Gastrocnemius medialis (tissue), 4 donors: ENCODE data around the gene BLMH. TPM values are rescaled to one million over a fixed set of nuclear protein-coding genes. Genes with fewer than 3 reads are reported as not detected.

Experiments used
- ATAC-seq, 2 donors: fragments of 150-250 bp; one replicate each; pipeline ENCODE4 v1.9.1; 2016
- DNase-seq, 2 donors: peaks; one replicate each; pipeline ENCODE4 v3.0.0-alpha.2; 2019
- H3K27ac ChIP-seq, 4 donors: fragments of 200-600 bp; sonication (generic); 1 replicate in 1 of 4; 2 replicates in 3 of 4; pipeline ENCODE4 v1.5.1; 2016 to 2018; ENCODE audit warnings: mild to moderate bottlenecking in 2 of 4, moderate library complexity in 1 of 4
- H3K27me3 ChIP-seq, 3 donors: fragments of 200-600 bp; sonication (generic) in 2 of 3; 1 replicate in 1 of 3; 2 replicates in 2 of 3; pipeline versions ENCODE4 v1.5.1 to v1.6.0; 2016 to 2019; ENCODE audit warnings: mild to moderate bottlenecking in 1 of 3, moderate library complexity in 1 of 3
- H3K36me3 ChIP-seq, 2 donors: fragments of 200-600 bp; sonication (generic) in 1 of 2; one replicate each; pipeline ENCODE4 v1.5.1; 2017 to 2018
- H3K4me1 ChIP-seq, 2 donors: fragments of 200-600 bp; sonication (generic) in 1 of 2; one replicate each; pipeline ENCODE4 v1.5.1; 2016 to 2017; ENCODE audit warnings: mild to moderate bottlenecking in 2 of 2
- H3K4me3 ChIP-seq, 4 donors: fragments of 200-600 bp; sonication (generic) in 3 of 4; 1 replicate in 1 of 4; 2 replicates in 3 of 4; pipeline ENCODE4 v1.5.1; 2016 to 2019; ENCODE audit warnings: mild to moderate bottlenecking in 2 of 4
- H3K9me3 ChIP-seq, 3 donors: fragments of 200-600 bp; sonication (generic) in 2 of 3; 1 replicate in 1 of 3; 2 replicates in 2 of 3; pipeline ENCODE4 v1.5.1; 2016 to 2019
- POLR2A ChIP-seq, 2 donors: fragments of 450-650 bp; IDR thresholded peaks; one replicate each; pipeline ENCODE4 v1.6.1; 2017; ENCODE audit warnings: antibody characterized with exemption in 2 of 2, mild to moderate bottlenecking in 2 of 2, moderate library complexity in 2 of 2
- in situ Hi-C, 4 donors: fragments of 200-750 bp; cut with MboI; loops; one replicate each; pipeline versions ENCODE4 v1.15.0 to v1.8.0; 2017; ENCODE audit warnings: low sequenced_read_pairs in 4 of 4
- intact Hi-C: fragments of 100-400 bp; cut with DNase I; formaldehyde crosslinking; loops from one replicate; pipeline ENCODE4 v1.15.1; 2023; ENCODE audit warnings: low total_unique reads
- total RNA-seq, 4 donors: library from RNA; depleted of rRNA; stranded (reverse); fragments of >200 nt; gene quantifications; one replicate each; pipeline versions ENCODE4 v1.1.0 to v1.2.3, GENCODE V29; 2016
- TF ChIP-seq, protein P1 (sequence below), 5 experiments: fragments of 450-650 bp in 3 of 5; fragments of 200-600 bp in 2 of 5; sonication (generic) in 2 of 5; IDR thresholded peaks in 4 of 5; conservative IDR thresholded peaks in 1 of 5; 1 replicate in 4 of 5; 2 replicates in 1 of 5; pipeline ENCODE4 v1.5.1; 2016 to 2019; ENCODE audit warnings: antibody characterized with exemption in 5 of 5, mild to moderate bottlenecking in 3 of 5, moderate library complexity in 3 of 5

Gene BLMH
- total RNA-seq, 4 donors from 2014 or later = 7.4 to 17.7 (median 16.7) TPM

DNA sequence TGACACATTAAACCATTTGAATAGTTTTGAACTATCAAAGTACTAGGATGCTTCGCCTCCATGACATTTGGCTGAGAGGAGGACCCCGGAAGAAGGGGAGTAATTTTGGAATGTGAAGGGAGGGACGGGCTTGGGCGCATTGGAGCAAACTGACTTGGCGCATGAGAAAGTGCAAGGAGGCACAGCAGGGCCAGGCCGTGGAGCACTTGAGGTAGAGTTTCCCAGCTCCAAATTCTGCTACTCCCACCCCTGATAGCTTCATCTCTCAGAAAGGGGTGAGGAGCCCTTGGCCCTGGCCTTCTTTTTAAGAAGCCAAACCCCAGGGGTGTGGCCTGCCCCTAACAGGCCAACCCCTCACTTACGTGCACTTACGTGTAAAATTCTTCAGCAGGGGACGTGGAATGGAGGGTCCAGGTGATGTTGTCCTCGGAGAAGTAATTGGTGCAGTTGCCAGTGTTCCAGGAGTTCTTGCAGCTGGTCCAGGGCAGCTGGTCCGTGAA is 73.9 kb downstream of the BLMH start:
- intact Hi-C loops = no loop called here
- Histone ChIP-seq H3K27me3 (no peaks in the 10 kb centered on the region), H3K4me3 (no peak overlapping the region), H3K27ac (no peak overlapping the region), H3K9me3 (no peaks in the 10 kb centered on the region), H3K4me1 (no peaks in the 10 kb centered on the region), H3K36me3 (no peaks in the 10 kb centered on the region)
- in situ Hi-C loops = no loop called here
- ATAC-seq = no peak
- DNase-seq = no peak
- no peak for TF ChIP-seq POLR2A (IDR thresholded peaks at IDR 0.05)
- TF ChIP-seq, protein P1, sequence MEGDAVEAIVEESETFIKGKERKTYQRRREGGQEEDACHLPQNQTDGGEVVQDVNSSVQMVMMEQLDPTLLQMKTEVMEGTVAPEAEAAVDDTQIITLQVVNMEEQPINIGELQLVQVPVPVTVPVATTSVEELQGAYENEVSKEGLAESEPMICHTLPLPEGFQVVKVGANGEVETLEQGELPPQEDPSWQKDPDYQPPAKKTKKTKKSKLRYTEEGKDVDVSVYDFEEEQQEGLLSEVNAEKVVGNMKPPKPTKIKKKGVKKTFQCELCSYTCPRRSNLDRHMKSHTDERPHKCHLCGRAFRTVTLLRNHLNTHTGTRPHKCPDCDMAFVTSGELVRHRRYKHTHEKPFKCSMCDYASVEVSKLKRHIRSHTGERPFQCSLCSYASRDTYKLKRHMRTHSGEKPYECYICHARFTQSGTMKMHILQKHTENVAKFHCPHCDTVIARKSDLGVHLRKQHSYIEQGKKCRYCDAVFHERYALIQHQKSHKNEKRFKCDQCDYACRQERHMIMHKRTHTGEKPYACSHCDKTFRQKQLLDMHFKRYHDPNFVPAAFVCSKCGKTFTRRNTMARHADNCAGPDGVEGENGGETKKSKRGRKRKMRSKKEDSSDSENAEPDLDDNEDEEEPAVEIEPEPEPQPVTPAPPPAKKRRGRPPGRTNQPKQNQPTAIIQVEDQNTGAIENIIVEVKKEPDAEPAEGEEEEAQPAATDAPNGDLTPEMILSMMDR (IDR thresholded peaks at IDR 0.05 in 4 of 5, conservative IDR thresholded peaks at IDR 0.05 in 1 of 5) = no peak

DNA sequence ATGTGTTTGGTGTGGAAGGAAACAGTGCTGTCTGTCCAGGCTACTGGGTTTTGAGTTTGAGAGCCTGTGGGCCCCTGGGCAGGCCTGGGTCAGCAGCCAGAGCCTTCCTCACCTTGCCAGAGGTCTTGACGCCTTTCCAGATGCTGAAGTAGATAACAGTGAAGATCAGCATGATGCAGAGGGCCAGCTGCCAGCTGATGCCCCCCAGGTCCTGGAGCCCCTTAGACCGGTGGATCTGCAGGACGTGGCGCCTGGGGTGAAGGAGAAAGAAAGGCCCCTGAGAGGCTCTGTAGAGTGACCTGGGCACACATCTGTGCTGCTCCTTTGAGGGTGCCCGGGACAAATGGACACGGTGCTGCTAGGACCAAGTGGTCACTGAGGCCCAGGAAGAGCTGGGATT is 74.7 kb downstream of the BLMH start:
- Histone ChIP-seq H3K27me3 (no peaks in the 10 kb centered on the region), H3K4me3 (no peak overlapping the region), H3K9me3 (no peaks in the 10 kb centered on the region), H3K36me3 (no peaks in the 10 kb centered on the region), H3K4me1 (no peaks in the 10 kb centered on the region), H3K27ac (no peak overlapping the region)
- intact Hi-C loops = no loop called here
- DNase-seq = no peak
- TF ChIP-seq, protein P1 (IDR thresholded peaks at IDR 0.05 in 4 of 5, conservative IDR thresholded peaks at IDR 0.05 in 1 of 5) = no peak
- in situ Hi-C loops = no loop called here
- ATAC-seq = no peak

DNA sequence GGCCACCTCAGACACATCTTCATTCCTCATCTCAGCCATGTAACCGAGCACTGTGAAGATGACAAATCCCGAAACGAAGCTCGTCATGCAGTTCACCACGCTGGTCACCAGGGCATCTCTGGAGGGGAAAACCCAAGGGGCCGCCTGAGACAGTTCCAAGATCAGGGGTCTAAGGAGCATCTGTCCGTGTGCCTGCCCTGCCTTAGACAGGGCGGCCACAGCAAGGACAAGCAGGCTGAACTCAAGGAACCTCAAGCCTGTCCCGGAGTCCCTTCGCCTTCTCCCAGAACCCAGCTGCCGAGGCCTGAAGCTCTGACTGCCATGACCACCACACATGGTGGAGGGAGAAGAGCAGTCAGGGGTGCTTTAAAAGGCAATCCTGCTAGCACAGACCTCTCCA is 79.0 kb downstream of the BLMH start:
- in situ Hi-C loops = no loop called here
- TF ChIP-seq, protein P1 (IDR thresholded peaks at IDR 0.05 in 4 of 5, conservative IDR thresholded peaks at IDR 0.05 in 1 of 5) = no peak
- no peak for TF ChIP-seq POLR2A (IDR thresholded peaks at IDR 0.05)
- intact Hi-C loops = no loop called here

DNA sequence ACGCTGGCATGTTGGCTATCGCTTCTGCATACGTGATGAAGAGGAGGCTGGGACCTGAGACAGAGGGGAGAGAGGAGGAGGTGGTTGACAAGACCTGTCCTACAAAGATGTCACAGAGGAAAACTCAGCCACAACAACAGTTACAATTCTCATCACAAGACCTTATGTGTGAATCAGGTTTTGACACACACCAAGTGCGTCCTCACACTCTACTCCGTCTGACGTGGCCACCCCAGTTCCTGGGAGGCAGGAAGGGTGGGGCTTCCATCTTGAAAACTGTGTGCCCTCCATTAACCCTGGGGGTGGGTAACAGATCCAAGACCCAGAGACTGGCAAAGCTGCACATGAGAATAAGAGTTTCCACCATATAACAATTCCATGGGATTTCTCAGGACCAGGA is 80.4 kb downstream of the BLMH start:
- DNase-seq (no peak), ATAC-seq (no peak)
- Histone ChIP-seq H3K4me3 (no peak overlapping the region), H3K27me3 (peaks cover 0 to 4% (median 0%) of the 10 kb centered on the region in 3 donors), H3K4me1 (no peaks in the 10 kb centered on the region), H3K27ac (no peak overlapping the region), H3K9me3 (no peaks in the 10 kb centered on the region), H3K36me3 (no peaks in the 10 kb centered on the region)
- intact Hi-C loops (no loop called here), in situ Hi-C loops (no loop called here)
- TF ChIP-seq, protein P1 (IDR thresholded peaks at IDR 0.05 in 4 of 5, conservative IDR thresholded peaks at IDR 0.05 in 1 of 5) = no peak
- no peak for TF ChIP-seq POLR2A (IDR thresholded peaks at IDR 0.05)

More for the DNA sequence above, 79.0 kb downstream of the BLMH start:
- H3K9me3 ChIP-seq = no peaks in the 10 kb centered on the region
- no peaks in the 10 kb centered on the region for H3K4me1 ChIP-seq
- no peak overlapping the region for H3K27ac ChIP-seq
- no peaks in the 10 kb centered on the region for H3K36me3 ChIP-seq
- H3K4me3 ChIP-seq = no peak overlapping the region
- H3K27me3 ChIP-seq = peaks cover 0 to 4% (median 0%) of the 10 kb centered on the region in 3 donors
- ATAC-seq (no peak), DNase-seq (no peak)

DNA sequence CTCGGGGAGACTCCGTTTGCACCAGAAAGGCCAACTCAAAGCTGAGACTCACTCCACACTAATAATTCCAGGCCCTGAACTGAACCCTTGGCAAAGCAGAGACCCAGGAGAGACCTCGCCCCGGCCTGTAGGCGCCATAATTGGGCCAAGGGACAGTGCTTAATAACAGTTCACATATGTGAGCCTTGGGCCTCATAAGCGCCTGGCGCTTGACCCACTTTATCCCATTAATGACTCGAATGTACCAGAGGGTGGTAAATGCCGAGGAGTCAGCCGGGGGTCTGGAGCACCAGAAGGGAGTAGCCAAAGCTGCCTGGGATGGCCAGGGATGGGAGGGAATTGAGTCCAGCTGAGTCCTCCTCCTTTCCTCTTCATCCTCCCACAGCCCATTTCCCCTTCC is 80.8 kb downstream of the BLMH start:
- in situ Hi-C loops = no loop called here
- Histone ChIP-seq H3K4me1 (no peaks in the 10 kb centered on the region), H3K27ac (no peak overlapping the region), H3K27me3 (peaks cover 0 to 4% (median 0%) of the 10 kb centered on the region in 3 donors), H3K36me3 (no peaks in the 10 kb centered on the region), H3K9me3 (no peaks in the 10 kb centered on the region), H3K4me3 (no peak overlapping the region)
- no peak for ATAC-seq
- intact Hi-C loops = no loop called here
- TF ChIP-seq POLR2A (IDR thresholded peaks at IDR 0.05) = no peak
- TF ChIP-seq, protein P1 (IDR thresholded peaks at IDR 0.05 in 4 of 5, conservative IDR thresholded peaks at IDR 0.05 in 1 of 5) = no peak
- no peak for DNase-seq
